ENCODE measurements around the gene SAP25.

- no peak for TF ChIP-seq EZH2 (IDR thresholded peaks at IDR 0.05; ENCODE audit: borderline replicate concordance, insufficient read depth, low read depth, low read length, poor library complexity, severe bottlenecking)
- TF ChIP-seq, protein P1, sequence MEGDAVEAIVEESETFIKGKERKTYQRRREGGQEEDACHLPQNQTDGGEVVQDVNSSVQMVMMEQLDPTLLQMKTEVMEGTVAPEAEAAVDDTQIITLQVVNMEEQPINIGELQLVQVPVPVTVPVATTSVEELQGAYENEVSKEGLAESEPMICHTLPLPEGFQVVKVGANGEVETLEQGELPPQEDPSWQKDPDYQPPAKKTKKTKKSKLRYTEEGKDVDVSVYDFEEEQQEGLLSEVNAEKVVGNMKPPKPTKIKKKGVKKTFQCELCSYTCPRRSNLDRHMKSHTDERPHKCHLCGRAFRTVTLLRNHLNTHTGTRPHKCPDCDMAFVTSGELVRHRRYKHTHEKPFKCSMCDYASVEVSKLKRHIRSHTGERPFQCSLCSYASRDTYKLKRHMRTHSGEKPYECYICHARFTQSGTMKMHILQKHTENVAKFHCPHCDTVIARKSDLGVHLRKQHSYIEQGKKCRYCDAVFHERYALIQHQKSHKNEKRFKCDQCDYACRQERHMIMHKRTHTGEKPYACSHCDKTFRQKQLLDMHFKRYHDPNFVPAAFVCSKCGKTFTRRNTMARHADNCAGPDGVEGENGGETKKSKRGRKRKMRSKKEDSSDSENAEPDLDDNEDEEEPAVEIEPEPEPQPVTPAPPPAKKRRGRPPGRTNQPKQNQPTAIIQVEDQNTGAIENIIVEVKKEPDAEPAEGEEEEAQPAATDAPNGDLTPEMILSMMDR (IDR thresholded peaks at IDR 0.05): no peak
Measured at GRCh38 chr7:100589341-100589947, 15.7 kb upstream of the SAP25 start.
